HG02973 (cell line): Measurements from ENCODE around the gene GLE1.
"Not testable (repeated sequence)": the region's sequence is repeated elsewhere in the genome, so short reads cannot be mapped to it uniquely, and the experiment has no call there.

Experiments
- ATAC-seq: cut with Tn5 transposase; IDR thresholded peaks from one replicate; pipeline ENCODE4 v1.9.1; 2021; ENCODE audit warnings: moderate library complexity; ENCODE audit not compliant: unreplicated experiment

The GLE1 gene

DNA sequence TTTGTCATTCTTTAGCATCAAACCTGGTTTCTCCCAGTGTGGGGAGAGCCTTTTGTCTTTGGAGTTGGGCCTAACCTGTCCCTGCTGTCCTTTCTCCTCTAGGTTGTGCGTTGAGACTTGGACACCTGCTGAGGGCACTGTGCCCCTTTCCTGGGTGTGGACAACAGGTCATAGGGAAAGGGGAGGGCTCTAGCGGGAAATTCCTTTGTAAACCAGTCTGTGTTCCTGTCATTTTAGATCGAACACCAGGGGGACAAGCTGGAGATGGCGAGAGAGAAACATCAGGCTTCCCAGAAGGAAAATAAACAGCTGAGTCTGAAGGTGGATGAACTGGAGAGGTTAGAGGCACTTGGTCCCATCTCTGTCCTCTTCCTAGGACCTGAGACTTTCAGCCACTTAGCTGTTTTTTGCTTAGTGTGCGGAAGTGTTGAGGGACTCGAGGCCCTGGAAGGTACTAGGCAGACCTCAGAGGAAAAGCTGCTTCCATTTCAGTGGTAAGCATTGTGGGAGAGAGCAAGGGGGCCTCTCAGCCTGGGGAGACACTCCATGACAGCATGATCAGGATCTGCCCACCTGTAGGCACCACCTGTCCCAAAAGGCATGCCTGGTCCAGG, 8.6 kb upstream of the GLE1 start:
- ATAC-seq: no peak

DNA sequence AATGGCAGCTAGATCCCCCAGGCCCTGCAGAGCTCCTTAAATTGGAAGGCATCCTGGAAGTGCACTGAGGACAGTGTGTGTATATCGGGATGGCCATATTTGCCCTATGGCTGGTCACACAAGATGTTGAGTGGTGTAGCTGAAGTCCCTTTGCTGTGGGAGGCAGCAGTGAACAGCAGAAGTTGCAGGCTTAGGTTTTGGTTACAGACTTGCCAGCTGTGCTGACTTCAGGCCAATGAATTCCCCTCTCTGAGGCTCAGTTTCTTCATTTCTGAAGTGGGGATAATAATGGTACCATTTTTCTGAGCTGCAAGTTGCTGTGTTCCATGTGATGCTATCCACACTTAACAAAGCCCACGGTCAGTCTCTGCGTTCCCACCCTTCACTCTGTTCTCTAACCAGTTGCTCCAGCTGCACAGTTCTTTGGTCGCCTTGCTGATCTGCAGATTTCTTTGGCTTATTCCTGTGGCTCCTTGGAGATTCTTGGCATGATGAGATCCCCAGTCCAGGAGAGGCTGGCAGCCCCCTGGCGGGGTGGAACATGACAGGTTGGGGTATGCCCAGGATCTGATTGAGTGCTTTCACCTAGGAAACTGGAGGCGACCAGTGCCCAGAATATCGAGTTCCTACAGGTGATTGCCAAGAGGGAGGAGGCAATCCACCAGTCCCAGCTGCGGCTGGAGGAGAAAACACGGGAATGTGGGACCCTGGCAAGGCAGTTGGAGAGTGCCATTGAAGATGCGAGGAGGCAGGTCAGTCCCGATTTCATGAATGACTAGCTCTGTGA, 6.5 kb upstream of the GLE1 start:
- no peak for ATAC-seq

DNA sequence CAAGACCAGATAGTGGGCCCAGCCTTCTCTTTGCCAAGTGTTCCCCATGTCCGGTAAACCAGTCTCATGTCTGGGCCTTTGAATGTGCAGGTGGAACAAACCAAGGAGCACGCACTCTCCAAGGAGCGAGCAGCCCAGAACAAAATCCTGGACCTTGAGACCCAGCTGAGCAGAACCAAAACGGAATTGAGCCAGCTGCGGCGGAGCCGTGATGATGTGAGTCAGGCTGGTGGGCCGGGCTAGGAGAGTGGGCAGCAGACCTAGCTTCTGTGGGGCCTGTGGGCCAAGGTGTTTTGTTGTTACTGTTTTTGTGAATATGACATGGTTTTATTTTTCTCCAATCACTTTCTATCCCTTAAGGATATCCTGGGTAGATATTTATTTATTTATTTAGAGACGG, 5.6 kb upstream of the GLE1 start:
- no peak for ATAC-seq

DNA sequence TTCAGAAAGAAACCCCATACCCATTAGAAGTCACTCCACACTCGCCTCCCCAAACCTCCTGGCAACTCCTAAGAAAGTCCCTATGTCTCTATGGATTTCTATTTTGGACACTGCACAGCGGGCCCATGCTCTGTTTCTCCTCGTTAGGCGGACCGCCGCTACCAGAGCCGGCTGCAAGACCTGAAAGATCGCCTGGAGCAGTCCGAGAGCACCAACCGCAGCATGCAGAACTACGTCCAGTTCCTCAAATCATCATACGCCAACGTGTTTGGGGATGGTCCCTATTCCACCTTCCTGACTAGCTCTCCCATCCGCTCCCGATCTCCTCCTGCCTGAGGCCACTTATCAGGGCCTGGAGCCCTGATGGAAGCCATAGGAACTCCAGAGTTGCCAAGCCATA, 4.6 kb upstream of the GLE1 start:
- ATAC-seq: no peak

DNA sequence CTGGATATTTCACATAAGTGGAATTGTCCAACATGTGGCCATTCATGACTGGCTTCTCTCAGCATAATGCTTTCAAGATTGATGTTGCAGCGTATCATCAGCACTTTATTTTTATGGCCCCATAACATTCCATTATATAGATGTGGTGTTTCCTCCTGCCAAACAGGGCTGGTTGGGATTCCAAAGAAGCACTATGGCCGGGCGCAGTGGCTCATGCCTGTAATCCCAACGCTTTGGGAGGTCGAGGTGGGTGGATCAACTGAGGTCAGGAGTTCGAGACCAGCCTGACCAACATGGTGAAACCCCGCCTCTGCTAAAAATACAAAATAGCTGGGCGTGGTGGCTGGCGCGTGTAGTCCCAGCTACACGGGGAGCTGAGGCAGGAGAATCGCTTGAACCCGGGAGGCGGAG, 1.1 kb upstream of the GLE1 start:
- ATAC-seq: not testable (repeated sequence)

DNA sequence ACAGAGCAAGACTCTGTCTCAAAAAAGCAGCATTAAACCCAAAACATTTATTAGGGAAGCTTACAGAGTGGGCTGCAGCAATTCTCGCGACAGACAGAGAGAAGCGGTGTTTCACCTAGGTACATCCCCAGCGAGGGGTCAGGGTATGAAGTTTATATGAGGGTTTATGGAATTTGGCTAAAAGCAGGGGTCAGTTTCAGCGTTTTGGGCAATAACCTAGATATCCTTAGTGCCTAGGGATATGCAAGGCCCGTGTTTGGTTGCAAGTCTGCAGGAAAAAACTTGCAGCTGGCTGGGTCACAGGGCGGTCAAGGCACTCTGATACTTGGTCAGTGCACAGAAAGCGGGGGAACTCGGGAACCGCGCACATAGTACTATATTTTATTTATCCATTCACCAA, 649 bp upstream of the GLE1 start:
- no peak for ATAC-seq

DNA sequence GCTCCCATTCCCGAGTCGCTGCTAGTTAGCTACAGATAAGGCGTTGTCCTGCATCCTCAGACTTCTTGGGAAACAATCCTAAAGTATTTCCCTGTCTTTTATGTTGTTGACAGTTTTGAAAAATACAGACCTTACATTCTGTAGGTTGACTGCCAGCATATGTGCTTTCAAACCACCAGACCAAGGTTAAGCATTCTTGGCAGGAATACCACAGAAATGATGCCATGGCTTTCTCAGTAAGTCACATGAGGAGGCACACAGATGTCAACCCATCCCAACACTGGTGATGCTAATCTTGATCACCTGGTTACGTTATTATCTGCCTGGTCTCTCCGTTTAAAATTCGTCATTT, 871 bp downstream of the GLE1 start:
- ATAC-seq: no peak

DNA sequence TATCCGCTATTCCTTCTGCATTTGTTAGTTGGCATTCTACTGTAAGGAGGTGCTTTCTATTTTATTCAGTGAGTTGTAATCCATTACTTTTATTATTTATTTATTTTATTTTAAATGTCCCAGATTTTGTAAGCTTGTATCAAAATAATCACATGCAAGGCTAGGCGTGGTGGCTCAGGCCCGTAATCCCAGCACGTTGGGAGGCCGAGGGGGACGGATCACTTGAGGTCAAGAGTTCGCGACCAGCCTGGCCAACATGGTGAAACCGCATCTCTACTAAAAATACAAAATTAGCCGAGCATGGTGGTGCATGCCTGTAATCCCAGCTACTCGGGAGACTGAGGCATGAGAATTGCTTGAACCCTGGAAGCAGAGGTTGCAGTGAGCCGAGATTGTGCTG, 1.4 kb downstream of the GLE1 start:
- ATAC-seq: not testable (repeated sequence)

DNA sequence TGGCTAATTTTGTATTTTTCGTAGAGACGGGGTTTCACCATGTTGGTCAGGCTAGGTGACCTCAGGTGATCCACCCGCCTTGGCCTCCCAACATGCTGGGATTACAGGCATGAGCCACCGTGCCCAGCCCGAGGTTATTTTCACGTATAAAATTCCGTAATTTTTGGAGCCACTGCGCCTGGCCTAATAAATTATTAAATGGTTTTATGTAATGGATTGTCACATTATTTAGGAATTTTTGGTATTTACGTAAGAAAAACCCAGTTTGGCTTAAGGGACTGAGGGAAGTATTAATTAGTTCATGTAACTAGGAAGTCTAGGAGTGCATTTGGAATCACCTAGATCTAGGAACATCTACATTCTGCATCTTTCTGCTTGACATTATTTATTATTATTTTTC, 8.3 kb downstream of the GLE1 start:
- no peak for ATAC-seq

DNA sequence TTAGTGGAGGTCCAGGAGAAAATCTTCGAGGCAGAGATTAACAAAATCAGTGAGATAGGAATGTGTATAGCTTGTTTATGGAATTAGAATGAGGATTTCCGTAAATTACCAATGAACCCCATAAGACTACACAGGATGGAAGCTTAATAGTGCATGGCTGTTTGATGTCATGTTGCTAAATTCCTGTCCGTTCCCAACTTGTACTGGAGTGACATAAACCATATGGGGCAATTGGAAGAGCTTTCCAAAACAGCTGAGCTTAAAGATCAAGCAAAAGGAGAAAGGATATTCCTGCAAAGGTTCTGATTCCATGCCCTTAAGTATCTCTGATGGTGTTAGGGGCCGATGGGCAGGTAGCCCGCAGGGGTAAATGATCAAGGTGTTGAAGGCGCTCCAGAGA, 17.4 kb downstream of the GLE1 start:
- ATAC-seq: no peak

DNA sequence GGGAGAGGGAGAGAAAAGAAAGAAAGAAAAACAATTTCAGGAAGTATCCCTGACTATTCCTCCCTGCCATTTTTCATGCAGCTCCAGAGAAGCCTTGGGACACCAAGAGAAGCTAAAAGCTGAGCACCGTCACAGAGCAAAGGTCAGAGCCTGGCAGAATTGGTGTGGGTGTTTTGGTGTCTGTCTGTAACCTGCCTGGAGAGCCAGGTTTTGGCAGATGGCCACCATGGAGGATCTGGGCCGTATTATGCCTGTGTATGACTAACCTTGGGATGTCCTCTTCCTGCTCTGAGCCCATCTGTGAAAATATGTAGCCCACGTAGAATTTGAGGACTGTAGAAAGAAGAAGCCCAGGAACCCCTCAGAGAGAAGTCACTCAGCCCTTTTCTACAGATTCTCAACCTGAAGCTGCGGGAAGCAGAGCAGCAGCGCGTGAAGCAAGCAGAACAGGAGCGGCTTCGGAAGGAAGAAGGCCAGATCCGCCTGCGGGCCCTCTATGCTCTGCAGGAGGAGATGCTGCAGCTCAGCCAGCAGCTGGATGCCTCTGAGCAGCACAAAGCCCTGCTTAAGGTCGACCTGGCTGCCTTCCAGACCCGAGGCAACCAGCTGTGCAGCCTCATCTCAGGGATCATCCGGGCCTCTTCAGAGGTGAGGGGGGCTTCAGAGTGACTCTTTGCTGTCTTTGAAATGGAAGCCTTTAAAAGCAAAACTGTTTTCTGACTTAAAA, 18.8 kb downstream of the GLE1 start:
- no peak for ATAC-seq

DNA sequence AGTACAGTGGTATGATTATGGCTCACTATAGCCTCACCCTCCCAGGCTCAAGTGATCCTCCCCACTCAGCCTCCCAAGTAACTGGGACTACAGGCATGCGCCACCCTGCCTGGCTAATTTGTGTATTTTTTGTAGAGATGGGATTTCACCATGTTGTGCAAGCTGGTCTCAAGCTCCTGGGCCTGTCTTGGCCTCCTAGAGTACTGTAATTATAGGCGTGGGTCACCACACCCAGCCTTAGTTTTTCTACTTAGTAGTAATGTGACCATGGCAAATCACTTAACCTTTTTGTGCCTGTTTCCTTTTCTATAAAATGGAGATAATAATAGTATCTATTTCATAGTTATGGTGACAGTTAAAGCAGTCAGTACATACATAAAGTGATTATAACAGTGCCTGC, 22.2 kb downstream of the GLE1 start:
- no peak for ATAC-seq

DNA sequence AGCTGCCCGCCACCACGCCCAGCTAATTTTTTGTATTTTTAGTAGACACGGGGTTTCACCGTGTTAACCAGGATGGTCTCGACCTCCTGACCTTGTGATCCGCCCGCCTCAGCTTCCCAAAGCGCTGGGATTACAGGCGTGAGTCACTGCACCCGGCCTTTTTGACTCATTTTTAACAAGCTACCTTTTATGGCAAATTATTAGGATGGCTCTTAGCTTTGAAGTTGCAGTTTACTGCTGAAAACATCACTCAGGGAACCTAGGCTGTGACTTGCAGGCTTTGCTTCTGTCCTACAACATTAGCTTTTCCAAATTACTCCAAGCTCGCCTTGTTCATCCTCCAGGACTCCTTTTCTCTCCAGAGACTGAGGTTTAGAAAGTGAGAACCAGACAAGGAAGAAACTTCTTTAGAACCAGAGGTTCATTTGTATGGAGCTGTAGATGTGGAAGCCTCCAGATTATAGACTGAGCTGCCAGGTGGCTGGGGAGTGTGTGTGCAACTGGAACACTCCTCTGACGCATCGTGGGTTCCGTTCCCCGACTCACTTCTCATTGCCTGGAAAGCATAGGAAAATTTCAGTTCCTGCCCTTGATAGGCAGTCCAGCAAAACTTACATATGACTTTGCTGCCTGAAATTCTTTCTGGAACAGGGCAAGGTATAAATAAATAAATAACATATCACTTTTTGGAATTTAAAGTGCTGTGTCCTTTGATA, 24.1 kb downstream of the GLE1 start:
- no peak for ATAC-seq

DNA sequence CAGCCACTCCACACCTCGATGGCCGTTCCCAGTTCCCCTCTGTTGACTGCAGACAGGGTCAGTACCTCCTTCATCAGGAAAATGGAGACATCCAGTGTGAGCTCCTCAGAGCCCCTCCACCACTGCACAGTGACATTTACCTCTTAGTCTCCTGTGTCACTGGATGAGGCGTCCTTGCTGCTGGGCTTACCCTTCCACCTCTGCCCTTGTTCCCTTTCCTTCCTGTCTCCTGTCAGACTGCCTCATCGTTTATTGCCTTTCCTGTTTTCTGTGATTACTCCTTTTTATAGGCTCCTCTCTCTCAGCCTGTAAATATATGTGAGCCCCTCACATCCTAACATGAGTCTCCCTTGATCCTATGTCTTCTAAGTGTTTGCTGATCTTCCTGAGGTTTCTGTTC, 24.7 kb downstream of the GLE1 start:
- ATAC-seq: no peak

DNA sequence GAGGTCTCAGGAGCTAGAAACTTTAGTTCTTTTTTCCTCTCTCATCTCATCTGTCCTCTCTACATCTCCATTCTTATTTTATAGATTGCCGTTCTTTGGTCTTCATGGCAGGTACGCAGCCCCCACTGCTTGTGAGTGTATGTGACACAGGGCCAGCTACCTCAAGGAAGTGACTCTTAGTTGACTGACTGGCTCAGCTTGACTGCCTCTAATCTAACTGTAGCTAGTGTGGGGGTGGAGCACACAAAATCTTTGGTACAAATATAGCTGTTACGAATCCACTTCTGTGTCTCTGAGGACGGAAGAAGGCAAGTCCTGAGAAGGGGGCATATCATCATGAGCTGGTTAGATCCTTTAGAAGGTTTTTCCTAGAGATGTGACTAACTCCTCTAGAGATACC, 28.1 kb downstream of the GLE1 start:
- ATAC-seq: no peak

DNA sequence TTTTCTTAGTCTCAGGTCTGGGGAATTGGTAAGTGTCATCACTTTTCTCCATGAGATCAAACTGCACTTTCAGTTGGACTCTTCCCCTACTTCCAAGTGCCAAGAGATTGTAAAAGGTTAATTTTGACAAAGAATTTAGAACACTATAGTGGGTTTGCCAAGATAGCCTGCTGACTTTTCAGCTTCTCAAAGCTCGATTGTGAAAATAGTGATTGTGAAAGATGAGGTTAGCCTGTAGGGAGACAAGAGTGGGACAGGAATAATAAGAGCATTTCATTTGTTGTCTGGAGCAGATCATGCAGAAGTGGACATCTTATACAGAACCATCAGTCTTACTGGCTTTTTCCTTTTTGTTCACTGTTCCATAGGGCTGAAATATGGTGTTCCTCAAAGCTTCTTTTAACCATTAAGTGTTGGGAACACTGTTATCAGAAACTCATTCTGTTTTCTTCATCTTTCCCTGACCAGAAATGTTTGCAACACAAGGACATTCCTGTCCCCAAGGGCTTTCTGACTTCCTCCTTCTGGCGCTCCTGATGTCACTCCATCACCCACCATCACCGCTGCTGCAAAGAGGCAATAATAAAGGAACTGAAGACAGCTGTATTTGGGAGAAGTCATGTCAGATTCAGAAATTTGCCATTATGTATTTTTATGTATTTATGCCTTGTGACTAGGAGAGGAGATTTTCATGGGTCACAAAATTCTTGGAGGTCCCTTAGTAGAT, 36.3 kb downstream of the GLE1 start:
- no peak for ATAC-seq

DNA sequence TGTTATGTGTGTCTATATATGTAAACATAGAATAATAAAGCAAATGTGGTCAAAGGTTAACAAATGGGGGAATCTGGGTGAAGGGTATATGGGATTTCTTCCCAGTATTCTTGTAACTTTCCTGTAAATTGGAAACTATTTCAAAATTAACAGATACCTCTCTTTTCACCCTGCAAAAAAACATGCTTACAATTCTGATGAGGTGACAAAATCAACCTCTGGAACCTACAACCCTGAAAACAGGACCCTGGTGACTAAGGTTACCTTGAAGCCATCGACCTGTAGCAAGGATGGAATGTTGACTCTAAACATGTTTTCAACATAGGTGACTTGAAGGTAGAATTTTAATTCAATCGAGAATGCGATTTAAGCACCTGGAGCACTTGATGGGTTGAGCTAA, 42.0 kb downstream of the GLE1 start:
- ATAC-seq: no peak

DNA sequence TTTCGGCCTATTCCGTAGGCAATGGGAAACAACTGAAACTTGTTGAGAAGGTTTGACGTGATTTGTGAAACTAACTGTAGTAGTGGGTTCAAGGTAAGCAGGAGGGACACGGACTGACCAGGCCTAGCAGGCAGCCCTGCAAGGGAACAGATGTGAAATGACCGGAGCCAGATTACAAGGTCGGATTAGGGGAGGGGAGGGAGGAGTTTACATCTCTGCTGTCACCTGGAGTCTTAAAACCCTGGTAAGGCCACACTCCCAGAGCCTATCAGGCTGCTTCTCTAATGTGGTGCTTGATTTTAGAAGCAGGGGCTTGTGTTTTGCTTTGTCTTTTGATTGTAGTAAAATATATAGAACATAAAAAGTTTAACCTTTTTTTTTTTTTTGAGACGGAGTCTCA, 44.4 kb downstream of the GLE1 start:
- ATAC-seq: no peak

DNA sequence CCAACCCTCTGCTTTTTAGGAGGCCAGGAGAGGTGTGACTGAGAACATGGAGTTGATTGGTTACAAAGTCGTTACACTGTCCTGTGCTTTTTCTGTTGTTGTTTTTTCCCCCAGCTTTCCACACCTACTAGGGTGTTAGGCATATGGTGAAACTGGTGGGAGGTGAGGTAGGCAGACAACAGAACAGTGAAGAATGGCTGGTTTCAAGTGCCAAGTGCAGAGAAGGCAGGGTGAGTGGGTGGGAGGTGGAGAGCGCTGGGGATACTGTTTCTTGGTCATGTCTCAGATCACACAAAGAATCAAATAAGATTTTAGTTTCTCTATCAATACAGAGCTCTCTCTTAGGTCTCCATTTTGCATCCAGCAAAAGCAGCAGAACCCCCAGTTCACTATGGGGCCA, 45.7 kb downstream of the GLE1 start:
- no peak for ATAC-seq

DNA sequence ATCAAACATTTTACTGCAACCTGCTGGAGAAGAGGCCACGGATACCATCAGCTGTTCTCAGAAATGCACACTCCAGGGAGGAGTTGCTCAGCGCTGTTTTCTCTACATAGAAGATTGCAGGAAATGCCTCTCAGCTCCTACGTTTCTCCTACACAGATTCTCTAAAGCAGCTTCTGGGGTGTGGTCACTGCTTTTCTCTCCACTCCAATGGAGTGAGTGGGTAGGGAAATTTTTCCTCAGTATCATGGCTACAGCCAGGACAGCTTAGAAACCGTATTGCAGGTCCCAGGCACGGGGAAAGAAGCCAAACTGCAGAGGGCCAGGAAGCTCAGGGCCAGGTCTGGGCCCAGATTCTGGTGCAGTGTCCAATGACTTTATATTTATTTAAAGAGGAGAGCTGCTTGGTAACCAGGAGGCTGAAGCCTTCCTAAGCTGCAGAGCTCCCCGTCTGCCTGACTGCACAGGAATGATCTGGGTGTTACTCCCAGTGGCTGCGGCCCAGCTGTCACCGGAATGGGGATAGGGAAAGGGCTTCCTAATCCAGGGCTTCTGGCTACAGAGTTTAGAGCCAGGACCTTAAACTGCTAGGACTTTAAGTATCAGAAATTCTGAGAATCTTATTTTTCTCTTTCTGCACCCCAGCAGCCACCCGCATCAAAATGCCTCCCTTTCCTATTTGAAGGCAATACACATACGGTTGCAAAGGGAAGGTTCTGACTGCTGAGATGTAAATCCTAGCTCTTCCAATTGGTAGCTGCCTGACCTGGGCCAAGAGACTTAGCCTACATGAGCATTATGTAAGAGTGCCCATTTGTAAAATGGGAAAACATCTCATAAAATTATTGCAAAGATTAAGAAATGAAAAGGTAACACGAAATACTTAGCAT, 46.5 kb downstream of the GLE1 start:
- no peak for ATAC-seq
